ENCODE data around the gene INSM2.

The INSM2 gene

GRCh38 chr14:35533357-35534207, at the start of gene INSM2:
TSS of gene INSM2 (plus strand) at chr14:35534164. CDS start at chr14:35534253, 89 bp downstream.
- Histone ChIP-seq H3K9ac (peak within 1 kb of the TSS in 5 of 11 experiments; percentile 12 to 51 (median 24); a peak in 5 of 22 replicates), H3K27me3 (peaks cover 54 to 67% (median 62%) of the 10 kb centered on the region in 11 experiments), H3K9me3 (replicated peaks in 1 of 11) (peaks cover 0 to 15% (median 12%) of the 10 kb centered on the region in 11 experiments; a peak in 16 of 22 replicates), H3K4me1 (peaks cover 5 to 22% (median 17%) of the 10 kb centered on the region in 10 experiments; a peak in 18 of 20 replicates), H3K36me3 (no peaks in the 10 kb centered on the region), H3K4me2 (peak within 1 kb of the TSS; percentile 91 to 100 (median 99)), H4K20me1 (peaks cover 0 to 31% (median 7%) of the 10 kb centered on the region in 11 experiments; a peak in 12 of 22 replicates), H3K4me3 (peak within 1 kb of the TSS; percentile 58 to 80 (median 68)), H3K27ac (no peak within 1 kb of the TSS)
- TF ChIP-seq Cebpa-rat (IDR thresholded peaks at IDR 0.05), result no peak

GRCh38 chr14:35492569-35493014, 41.4 kb upstream of the INSM2 start:
- Histone ChIP-seq H3K9ac (no peak overlapping the region), H3K27ac (no peak overlapping the region), H3K4me1 (no peaks in the 10 kb centered on the region), H3K27me3 (no peaks in the 10 kb centered on the region), H3K4me2 (no peak overlapping the region), H3K36me3 (no peaks in the 10 kb centered on the region), H3K9me3 (replicated peaks in 1 of 11) (peaks cover 0 to 20% (median 7%) of the 10 kb centered on the region in 11 experiments; a peak in 13 of 22 replicates), H3K4me3 (no peak overlapping the region), H4K20me1 (no peaks in the 10 kb centered on the region)
- no peak for TF ChIP-seq Cebpa-rat (IDR thresholded peaks at IDR 0.05)

GRCh38 chr14:35495278-35495677, 38.7 kb upstream of the INSM2 start:
- TF ChIP-seq Cebpa-rat (IDR thresholded peaks at IDR 0.05), result no peak
- Histone ChIP-seq H3K27me3 (no peaks in the 10 kb centered on the region), H3K36me3 (no peaks in the 10 kb centered on the region), H3K9me3 (replicated peaks in 1 of 11) (peaks cover 0 to 25% (median 7%) of the 10 kb centered on the region in 11 experiments; a peak in 13 of 22 replicates), H4K20me1 (no peaks in the 10 kb centered on the region), H3K4me2 (no peak overlapping the region), H3K27ac (no peak overlapping the region), H3K4me3 (no peak overlapping the region), H3K9ac (no peak overlapping the region), H3K4me1 (no peaks in the 10 kb centered on the region)

- Histone ChIP-seq H3K4me2 (no peak overlapping the region), H3K9ac (no peak overlapping the region), H3K9me3 (replicated peaks in 1 of 11) (peaks cover 0 to 5% (median 0%) of the 10 kb centered on the region in 11 experiments; a peak in 2 of 22 replicates), H3K27me3 (no peaks in the 10 kb centered on the region), H3K36me3 (no peaks in the 10 kb centered on the region), H4K20me1 (no peaks in the 10 kb centered on the region), H3K27ac (no peak overlapping the region), H3K4me1 (no peaks in the 10 kb centered on the region), H3K4me3 (no peak overlapping the region)
- TF ChIP-seq Cebpa-rat (IDR thresholded peaks at IDR 0.05), result no peak
Observed at GRCh38 chr14:35499180-35499579, 34.8 kb upstream of the INSM2 start.

- H3K36me3 ChIP-seq, result no peaks in the 10 kb centered on the region
- H4K20me1 ChIP-seq, result no peaks in the 10 kb centered on the region
- H3K4me2 ChIP-seq, result no peak overlapping the region
- H3K4me3 ChIP-seq, result no peak overlapping the region
- H3K9ac ChIP-seq, result no peak overlapping the region
- peaks cover 0 to 5% (median 0%) of the 10 kb centered on the region in 11 experiments; a peak in 1 of 22 replicates for H3K9me3 ChIP-seq (replicated peaks in 1 of 11)
- no peaks in the 10 kb centered on the region for H3K27me3 ChIP-seq
- no peak overlapping the region for H3K27ac ChIP-seq
- peaks cover 7 to 15% (median 11%) of the 10 kb centered on the region in 10 experiments; a peak in 19 of 20 replicates for H3K4me1 ChIP-seq
- TF ChIP-seq Cebpa-rat (IDR thresholded peaks at IDR 0.05), result no peak
Observed at GRCh38 chr14:35503646-35504045, 30.3 kb upstream of the INSM2 start.

GRCh38 chr14:35504260-35504659, 29.7 kb upstream of the INSM2 start:
- TF ChIP-seq Cebpa-rat (IDR thresholded peaks at IDR 0.05), result no peak
- H3K9me3 ChIP-seq (replicated peaks in 1 of 11), result peaks cover 0 to 5% (median 0%) of the 10 kb centered on the region in 11 experiments; a peak in 1 of 22 replicates
- H3K27ac ChIP-seq, result no peak overlapping the region
- H3K9ac ChIP-seq, result no peak overlapping the region
- H3K4me2 ChIP-seq, result no peak overlapping the region
- no peaks in the 10 kb centered on the region for H3K27me3 ChIP-seq
- no peaks in the 10 kb centered on the region for H4K20me1 ChIP-seq
- H3K4me3 ChIP-seq, result no peak overlapping the region
- peaks cover 7 to 15% (median 11%) of the 10 kb centered on the region in 10 experiments; a peak in 19 of 20 replicates for H3K4me1 ChIP-seq
- no peaks in the 10 kb centered on the region for H3K36me3 ChIP-seq

- TF ChIP-seq Cebpa-rat (IDR thresholded peaks at IDR 0.05), result no peak
- Histone ChIP-seq H3K27me3 (no peaks in the 10 kb centered on the region), H3K9me3 (replicated peaks in 1 of 11) (no peaks in the 10 kb centered on the region), H3K9ac (no peak overlapping the region), H4K20me1 (no peaks in the 10 kb centered on the region), H3K4me2 (peak overlapping the region; percentile 3 to 59 (median 41); a peak in 18 of 22 replicates), H3K4me3 (no peak overlapping the region), H3K36me3 (no peaks in the 10 kb centered on the region), H3K4me1 (peaks cover 7 to 15% (median 11%) of the 10 kb centered on the region in 10 experiments; a peak in 19 of 20 replicates), H3K27ac (no peak overlapping the region)
Observed at GRCh38 chr14:35506461-35506860, 27.5 kb upstream of the INSM2 start.

GRCh38 chr14:35506927-35507326, 27.0 kb upstream of the INSM2 start:
- TF ChIP-seq Cebpa-rat (IDR thresholded peaks at IDR 0.05), result no peak
- H3K4me2 ChIP-seq, result peak overlapping the region; percentile 3 to 59 (median 41); a peak in 18 of 22 replicates

GRCh38 chr14:35509846-35510245, 24.1 kb upstream of the INSM2 start:
- no peak for TF ChIP-seq Cebpa-rat (IDR thresholded peaks at IDR 0.05)
- Histone ChIP-seq H3K4me3 (no peak overlapping the region), H3K27me3 (no peaks in the 10 kb centered on the region), H3K4me2 (no peak overlapping the region), H3K27ac (no peak overlapping the region), H3K9ac (no peak overlapping the region), H4K20me1 (no peaks in the 10 kb centered on the region), H3K36me3 (no peaks in the 10 kb centered on the region), H3K9me3 (replicated peaks in 1 of 11) (no peaks in the 10 kb centered on the region; a peak in 1 of 22 replicates), H3K4me1 (peaks cover 7 to 15% (median 11%) of the 10 kb centered on the region in 10 experiments; a peak in 19 of 20 replicates)

More at GRCh38 chr14:35506927-35507326, 27.0 kb upstream of the INSM2 start:
- peaks cover 7 to 15% (median 11%) of the 10 kb centered on the region in 10 experiments; a peak in 19 of 20 replicates for H3K4me1 ChIP-seq
- H4K20me1 ChIP-seq, result no peaks in the 10 kb centered on the region
- no peak overlapping the region for H3K9ac ChIP-seq
- H3K9me3 ChIP-seq (replicated peaks in 1 of 11), result no peaks in the 10 kb centered on the region
- no peaks in the 10 kb centered on the region for H3K36me3 ChIP-seq
- no peak overlapping the region for H3K4me3 ChIP-seq
- no peak overlapping the region for H3K27ac ChIP-seq
- H3K27me3 ChIP-seq, result no peaks in the 10 kb centered on the region
